H1 (cell line): Measurements from ENCODE around the gene NEU2. TPM values are rescaled to one million over a fixed set of nuclear protein-coding genes. Genes with fewer than 3 reads are reported as not detected.

ENCODE experiments used
- CTCF ChIA-PET: fragments of 300-600 bp; sonication (Branson Sonifier 250); formaldehyde crosslinking; loops from one replicate; lab custom pipeline; 2021; ENCODE audit not compliant: partially characterized antibody; lab: Charles Lee
- POLR2A ChIA-PET: fragments of 300-600 bp; sonication (Branson Sonifier 250); formaldehyde crosslinking; loops from one replicate; lab custom pipeline; 2021; ENCODE audit warnings: inconsistent platforms; ENCODE audit not compliant: partially characterized antibody; lab: Charles Lee
- DNase-seq, 2 experiments: peaks; one replicate each; pipeline versions ENCODE4 v3.0.0 to v3.0.0-alpha.2; 2010 to 2022; ENCODE audit warnings: low spot score in 2 of 2, low read depth in 1 of 2, mixed read lengths in 1 of 2
- FAIRE-seq: peaks from 2 replicates; lab custom pipeline; 2011; peaks lifted over from hg19 to GRCh38; lab: Jason Lieb, UNC
- H2AFZ ChIP-seq: 2 replicates; pipeline ENCODE4 v1.8.1; 2012; ENCODE audit warnings: low read length, inconsistent platforms
- H2AK5ac ChIP-seq: 2 replicates; pipeline ENCODE4 v1.6.1; 2013; ENCODE audit warnings: low read depth, low read length
- H2BK120ac ChIP-seq: replicated peaks from 2 replicates; pipeline ENCODE3; 2013; ENCODE audit warnings: low read depth, low read length, inconsistent platforms
- H2BK12ac ChIP-seq: 2 replicates; pipeline ENCODE4 v1.6.1; 2013; ENCODE audit warnings: low read depth, low read length
- H2BK15ac ChIP-seq: 2 replicates; pipeline ENCODE4 v1.6.1; 2013; ENCODE audit warnings: low read length
- H2BK20ac ChIP-seq: 2 replicates; pipeline ENCODE4 v1.6.1; 2013; ENCODE audit warnings: low read length
- H2BK5ac ChIP-seq: 2 replicates; pipeline ENCODE4 v1.6.1; 2013; ENCODE audit warnings: low read depth, low read length
- H3K14ac ChIP-seq: 2 replicates; pipeline ENCODE4 v1.6.1; 2013; ENCODE audit warnings: inconsistent platforms; ENCODE audit not compliant: insufficient read length
- H3K18ac ChIP-seq: 2 replicates; pipeline ENCODE4 v1.6.1; 2013; ENCODE audit warnings: low read length; ENCODE audit errors: extremely low read depth
- H3K23ac ChIP-seq: 2 replicates; pipeline ENCODE4 v1.6.1; 2013; ENCODE audit warnings: inconsistent platforms; ENCODE audit not compliant: insufficient read length
- H3K23me2 ChIP-seq: 2 replicates; pipeline ENCODE4 v1.6.1; 2013; ENCODE audit warnings: low read depth, low read length
- H3K27ac ChIP-seq: 2 replicates; pipeline ENCODE4 v1.6.1; 2011; ENCODE audit warnings: low read depth, low read length, inconsistent platforms
- H3K27me3 ChIP-seq, 4 experiments: replicated peaks in 1 of 4; 1 replicate in 1 of 4; 2 replicates in 3 of 4; pipeline versions ENCODE4 v1.6.1 to v1.8.1; 2011 to 2013; ENCODE audit warnings: low read length in 3 of 4, mild to moderate bottlenecking in 3 of 4, inconsistent platforms in 2 of 4, mixed read lengths in 2 of 4, moderate library complexity in 1 of 4; ENCODE audit not compliant: control insufficient read depth in 3 of 4, insufficient read depth in 3 of 4; ENCODE audit errors: extremely low read depth in 1 of 4
- H3K36me3 ChIP-seq, 4 experiments: 2 replicates each; pipeline versions ENCODE4 v1.6.1 to v1.8.1; 2011 to 2013; ENCODE audit warnings: mild to moderate bottlenecking in 4 of 4, low read length in 3 of 4, moderate library complexity in 2 of 4, control low read depth in 1 of 4, inconsistent platforms in 1 of 4; ENCODE audit not compliant: insufficient read depth in 4 of 4, control insufficient read depth in 2 of 4
- H3K4ac ChIP-seq: replicated peaks from 2 replicates; pipeline ENCODE3; 2013; ENCODE audit warnings: low read length, low read depth, mixed read lengths, inconsistent platforms; ENCODE audit not compliant: insufficient read length
- H3K4me1 ChIP-seq, 4 experiments: replicated peaks in 1 of 4; 1 replicate in 1 of 4; 2 replicates in 3 of 4; pipeline versions ENCODE4 v1.6.1 to v1.8.1; 2011 to 2013; ENCODE audit warnings: low read length in 3 of 4, inconsistent platforms in 2 of 4, mixed read lengths in 1 of 4; ENCODE audit not compliant: insufficient read depth in 4 of 4, control insufficient read depth in 3 of 4
- H3K4me2 ChIP-seq, 2 experiments: 2 replicates each; pipeline versions ENCODE4 v1.6.1 to v1.8.1; 2011 to 2013; ENCODE audit warnings: low read depth in 2 of 2, low read length in 2 of 2, control low read depth in 1 of 2, inconsistent platforms in 1 of 2, mild to moderate bottlenecking in 1 of 2; ENCODE audit not compliant: insufficient read depth in 1 of 2
- H3K4me3 ChIP-seq, 4 experiments: fragments of 200-600, 300-600 bp in 1 of 4; sonication (generic), shearing (Covaris generic), sonication (Bioruptor Twin) in 1 of 4; 2 replicates each; pipeline versions ENCODE4 v1.5.1 to v1.8.1; 2011 to 2016; ENCODE audit warnings: low read length in 4 of 4, low read depth in 3 of 4, control low read depth in 2 of 4, inconsistent platforms in 2 of 4, mild to moderate bottlenecking in 2 of 4, mixed read lengths in 1 of 4, moderate library complexity in 1 of 4; ENCODE audit not compliant: insufficient read depth in 2 of 4; ENCODE audit errors: extremely low read depth in 1 of 4
- H3K56ac ChIP-seq: replicated peaks from 2 replicates; pipeline ENCODE3; 2013; ENCODE audit warnings: low read depth, mild to moderate bottlenecking, mixed read lengths, low read length, inconsistent platforms; ENCODE audit not compliant: insufficient read length
- H3K79me1 ChIP-seq: 2 replicates; pipeline ENCODE4 v1.6.1; 2013; ENCODE audit warnings: low read depth, low read length, control low read depth
- H3K79me2 ChIP-seq, 2 experiments: 2 replicates each; pipeline versions ENCODE4 v1.6.1 to v1.8.1; 2012 to 2013; ENCODE audit warnings: low read length in 2 of 2, mild to moderate bottlenecking in 2 of 2, inconsistent platforms in 1 of 2; ENCODE audit not compliant: insufficient read depth in 2 of 2, control insufficient read depth in 1 of 2
- H3K9ac ChIP-seq, 4 experiments: replicated peaks in 1 of 4; 1 replicate in 1 of 4; 2 replicates in 3 of 4; pipeline versions ENCODE4 v1.6.1 to v1.8.1; 2011 to 2013; ENCODE audit warnings: low read depth in 3 of 4, low read length in 3 of 4, control low read depth in 2 of 4, mild to moderate bottlenecking in 2 of 4, moderate library complexity in 2 of 4, inconsistent platforms in 1 of 4; ENCODE audit errors: extremely low read depth in 1 of 4
- H3K9me3 ChIP-seq, 2 experiments: 2 replicates each; pipeline versions ENCODE4 v1.6.1 to v1.8.1; 2012 to 2013; ENCODE audit warnings: mild to moderate bottlenecking in 2 of 2, moderate library complexity in 2 of 2, control low read depth in 1 of 2, inconsistent platforms in 1 of 2, low read depth in 1 of 2, low read length in 1 of 2, mixed read lengths in 1 of 2; ENCODE audit not compliant: insufficient read depth in 2 of 2
- H4K20me1 ChIP-seq, 2 experiments: replicated peaks in 1 of 2; 2 replicates each; pipeline versions ENCODE3 to v1.8.1; 2011 to 2013; ENCODE audit warnings: inconsistent platforms in 2 of 2, low read length in 2 of 2, mild to moderate bottlenecking in 1 of 2; ENCODE audit not compliant: insufficient read depth in 2 of 2, control insufficient read depth in 1 of 2
- H4K5ac ChIP-seq: 2 replicates; pipeline ENCODE4 v1.6.1; 2013; ENCODE audit warnings: low read length, low read depth, mixed read lengths, inconsistent platforms; ENCODE audit not compliant: insufficient read length
- H4K8ac ChIP-seq: 2 replicates; pipeline ENCODE4 v1.8.0; 2013; ENCODE audit warnings: mild to moderate bottlenecking, moderate library complexity, low read length, inconsistent platforms; ENCODE audit not compliant: insufficient read depth; ENCODE audit errors: extremely low read depth
- H4K91ac ChIP-seq: replicated peaks from 2 replicates; pipeline ENCODE3; 2013; ENCODE audit warnings: low read length, mixed read lengths, inconsistent platforms; ENCODE audit not compliant: insufficient read length
- CTCF ChIP-seq, 3 experiments: IDR thresholded peaks; 1 replicate in 2 of 3; 2 replicates in 1 of 3; pipeline versions ENCODE4 v1.5.1 to v1.6.1; 2011; ENCODE audit warnings: low read length in 3 of 3, mild to moderate bottlenecking in 3 of 3, inconsistent platforms in 2 of 3, low read depth in 1 of 3, moderate library complexity in 1 of 3; ENCODE audit not compliant: insufficient read depth in 1 of 3; ENCODE audit errors: control extremely low read depth in 1 of 3
- WGBS, 2 experiments: shearing (Covaris generic) in 1 of 2; methylation state at CpG; one replicate each; pipeline versions ENCODE4 v1.1.6 to v1.1.7; 2013 to 2015; ENCODE audit warnings: low lambda C conversion rate in 2 of 2, mixed read lengths in 2 of 2, inconsistent platforms in 1 of 2, low coverage in 1 of 2, missing lambda C conversion rate in 1 of 2; ENCODE audit not compliant: insufficient replicate concordance in 2 of 2, insufficient coverage in 1 of 2, insufficient read length in 1 of 2; ENCODE audit errors: extremely low coverage in 1 of 2, missing lambda C conversion rate in 1 of 2; 5-methylcytosine and 5-hydroxymethylcytosine counted together
- polyA plus RNA-seq, 7 experiments: library from polyadenylated mRNA; depleted of rRNA in 3 of 7; stranded (reverse) in 5 of 7; unstranded in 2 of 7; fragments of >200 nt in 5 of 7; fragments of 200-250 nt in 2 of 7; gene quantifications; 1 replicate in 5 of 7; 2 replicates in 1 of 7; 4 replicates in 1 of 7; pipeline versions ENCODE4 v1.2.1 to v1.2.3, GENCODE V29; 2011 to 2013; ENCODE audit warnings: missing spikeins in 2 of 7, mixed read lengths in 2 of 7
- total RNA-seq: library from RNA; stranded (reverse); fragmentation: NEBNext Ultra II Directional; extraction: Animal tissue kit (Norgen Biotek cat#: 25700); gene quantifications from 2 replicates; pipeline ENCODE4 v1.2.1, GENCODE V29; 2021

The NEU2 gene
- total and polyA plus RNA-seq, 2 of the 8 experiments (the other 6 are each of a cell fraction or from before 2014, with no cell fraction given) = 0.12 TPM; not detected in 1

- Histone ChIP-seq H2BK5ac (no peak overlapping the region), H3K79me1 (no peaks in the 10 kb centered on the region), H3K23me2 (peaks cover 10% of the 10 kb centered on the region; the same call in 1 of the 2 replicates), H4K20me1 (no peaks in the 10 kb centered on the region), H2BK20ac (no peak overlapping the region), H3K14ac (no peak overlapping the region), H3K18ac (no peak overlapping the region), H3K27me3 (no peaks in the 10 kb centered on the region), H2BK12ac (no peak overlapping the region), H4K91ac (no peak overlapping the region), H4K5ac (no peak overlapping the region), H3K4me3 (no peak overlapping the region), H2BK15ac (no peak overlapping the region), H3K9me3 (no peaks in the 10 kb centered on the region), H2BK120ac (no peak overlapping the region), H3K56ac (no peak overlapping the region), H3K4me1 (no peaks in the 10 kb centered on the region), H4K8ac (no peak overlapping the region), H3K79me2 (no peaks in the 10 kb centered on the region), H2AK5ac (no peak overlapping the region), H3K9ac (no peak overlapping the region), H2AFZ (no peak overlapping the region), H3K27ac (no peak overlapping the region), H3K23ac (no peak overlapping the region), H3K4me2 (no peak overlapping the region), H3K36me3 (no peaks in the 10 kb centered on the region), H3K4ac (no peak overlapping the region)
- WGBS, 2 experiments = 79% methylated on average over 1 of the region's 1 CpG; no CpG with 5 or more reads in 1 of the 2 experiments
- FAIRE-seq = no peak
- POLR2A ChIA-PET = no interaction called here
- DNase-seq = no peak
- CTCF ChIA-PET = interaction anchor here (1.3 to 2.2 kb wide), 4 partner anchors 11 to 38 kb away, joined by 3 to 8 read pairs (median 6); partner anchors contain the start of gene NEU2
- TF ChIP-seq CTCF (IDR thresholded peaks at IDR 0.05; ENCODE audit: control extremely low read depth in 1 of 3, insufficient read depth in 1 of 3, low read depth in 1 of 3, low read length in 3 of 3) = no peak
Measured at GRCh38 chr2:233017947-233018346, 14.5 kb upstream of the NEU2 start.
